KOPT-K1 (cell line): ENCODE results near the gene IGFBP1.
"Not testable (repeated sequence)": the region's sequence is repeated elsewhere in the genome, so short reads cannot be mapped to it uniquely, and the experiment has no call there.

Source experiments
- H3K27ac ChIP-seq: fragments of 200-600 bp; sonication (generic); 2 replicates; pipeline ENCODE4 v1.5.1; 2016; ENCODE audit warnings: antibody characterized with exemption, mild to moderate bottlenecking, low read depth, low read length; ENCODE audit not compliant: poor library complexity, severe bottlenecking
- H3K36me3 ChIP-seq: fragments of 200-600 bp; sonication (generic); 2 replicates; pipeline ENCODE4 v1.5.1; 2017; ENCODE audit warnings: antibody characterized with exemption, mild to moderate bottlenecking, low read length, moderate library complexity; ENCODE audit not compliant: insufficient read depth
- H3K9me3 ChIP-seq: fragments of 200-600 bp; sonication (generic); 2 replicates; pipeline ENCODE4 v1.5.1; 2017; ENCODE audit warnings: antibody characterized with exemption, low read length, mild to moderate bottlenecking; ENCODE audit not compliant: insufficient read depth, poor library complexity, severe bottlenecking

IGFBP1 gene

DNA sequence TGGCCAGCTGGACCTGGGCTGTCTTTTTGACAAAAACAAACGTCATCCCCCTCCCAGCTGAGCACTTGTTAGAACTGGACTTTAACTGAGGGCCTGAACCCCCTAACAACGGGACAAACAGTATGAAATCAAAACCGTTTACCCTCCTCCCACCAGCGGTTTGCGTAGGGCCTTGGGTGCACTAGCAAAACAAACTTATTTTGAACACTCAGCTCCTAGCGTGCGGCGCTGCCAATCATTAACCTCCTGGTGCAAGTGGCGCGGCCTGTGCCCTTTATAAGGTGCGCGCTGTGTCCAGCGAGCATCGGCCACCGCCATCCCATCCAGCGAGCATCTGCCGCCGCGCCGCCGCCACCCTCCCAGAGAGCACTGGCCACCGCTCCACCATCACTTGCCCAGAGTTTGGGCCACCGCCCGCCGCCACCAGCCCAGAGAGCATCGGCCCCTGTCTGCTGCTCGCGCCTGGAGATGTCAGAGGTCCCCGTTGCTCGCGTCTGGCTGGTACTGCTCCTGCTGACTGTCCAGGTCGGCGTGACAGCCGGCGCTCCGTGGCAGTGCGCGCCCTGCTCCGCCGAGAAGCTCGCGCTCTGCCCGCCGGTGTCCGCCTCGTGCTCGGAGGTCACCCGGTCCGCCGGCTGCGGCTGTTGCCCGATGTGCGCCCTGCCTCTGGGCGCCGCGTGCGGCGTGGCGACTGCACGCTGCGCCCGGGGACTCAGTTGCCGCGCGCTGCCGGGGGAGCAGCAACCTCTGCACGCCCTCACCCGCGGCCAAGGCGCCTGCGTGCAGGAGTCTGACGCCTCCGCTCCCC is at the start of gene IGFBP1:
Gene IGFBP1 (plus strand): TSS at position 304 of the 808 bp plus-strand sequence. CDS start 165 bp downstream, at position 469.
- Histone ChIP-seq H3K9me3 (no peaks in the 10 kb centered on the region), H3K36me3 (no peaks in the 10 kb centered on the region), H3K27ac (no peak within 1 kb of the TSS)

DNA sequence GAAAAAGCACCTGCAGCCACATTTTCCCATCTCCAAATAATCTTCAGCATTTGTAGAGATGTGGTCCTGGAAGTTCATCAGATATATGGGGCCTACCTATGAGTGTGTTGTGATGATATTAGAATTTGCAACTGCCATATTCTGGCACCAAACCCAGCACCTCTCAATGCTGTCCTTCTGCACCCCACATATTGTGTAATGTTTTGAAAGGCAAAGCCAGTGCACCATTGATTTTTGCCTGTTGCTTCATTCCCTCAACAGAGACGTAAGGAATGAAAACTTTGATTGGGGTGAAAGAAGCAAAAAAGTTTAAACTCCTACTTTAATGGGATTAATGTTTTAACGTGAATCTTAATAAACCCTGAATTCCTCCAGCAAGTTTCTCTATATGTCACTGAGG is 49.4 kb upstream of the IGFBP1 start:
- not testable (repeated sequence) for H3K9me3 ChIP-seq, H3K36me3 ChIP-seq, H3K27ac ChIP-seq

DNA sequence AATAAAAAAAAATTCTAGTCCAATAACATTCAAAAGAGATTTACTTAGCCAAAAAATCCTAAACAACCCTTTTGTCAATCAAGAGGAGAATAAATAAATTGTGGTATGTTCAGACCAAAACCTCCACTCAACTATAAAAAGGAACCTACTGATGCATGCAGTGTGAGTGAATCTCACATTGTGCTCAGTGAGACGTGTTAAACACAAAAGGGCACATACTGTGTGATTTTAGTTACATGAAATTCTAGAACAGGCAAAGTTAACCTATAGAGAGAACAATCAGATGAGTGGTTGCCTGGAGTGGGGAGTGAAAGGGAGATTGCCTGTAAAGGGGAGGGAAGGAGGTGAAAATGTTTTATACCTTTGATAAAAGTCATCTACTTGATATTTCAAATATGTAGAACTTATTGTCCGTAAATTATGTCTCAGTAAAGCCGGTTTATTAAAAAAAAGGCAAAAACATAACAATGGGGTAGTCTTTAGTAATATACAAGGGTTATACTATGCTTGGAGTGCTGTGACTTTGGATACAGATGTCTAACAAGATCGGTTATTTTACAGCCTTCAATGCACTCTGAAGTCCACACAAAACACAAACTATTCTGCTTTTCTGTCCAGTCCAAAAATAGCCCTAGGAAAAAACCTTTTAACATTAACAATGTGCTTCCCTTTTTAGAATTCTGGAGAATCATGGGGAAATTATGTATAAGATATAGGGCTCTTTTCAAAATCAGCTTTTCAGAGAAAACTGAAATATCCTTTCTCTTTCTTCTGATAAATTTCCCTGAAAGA is 46.2 kb upstream of the IGFBP1 start:
- H3K36me3 ChIP-seq, H3K27ac ChIP-seq, H3K9me3 ChIP-seq: not testable (repeated sequence)

DNA sequence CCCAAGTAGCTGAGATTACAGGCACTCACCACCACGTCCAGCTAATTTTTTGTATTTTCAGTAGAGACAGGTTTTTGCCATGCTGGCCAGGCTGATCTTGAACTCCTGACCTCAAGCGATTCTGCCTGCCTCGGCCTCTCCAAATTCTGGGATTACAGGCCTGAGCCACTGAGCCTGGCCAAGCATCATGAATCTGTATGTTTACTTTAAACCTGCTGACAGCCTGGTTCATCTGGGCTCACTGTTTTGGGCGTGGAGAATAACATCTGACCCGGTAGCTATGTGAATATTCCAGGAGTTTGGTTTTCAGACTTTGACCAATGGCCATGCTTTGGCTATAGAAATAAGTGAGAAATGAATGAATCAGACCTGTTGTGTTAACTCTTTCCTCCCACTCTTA is 41.8 kb upstream of the IGFBP1 start:
- not testable (repeated sequence) for H3K9me3 ChIP-seq, H3K36me3 ChIP-seq, H3K27ac ChIP-seq

DNA sequence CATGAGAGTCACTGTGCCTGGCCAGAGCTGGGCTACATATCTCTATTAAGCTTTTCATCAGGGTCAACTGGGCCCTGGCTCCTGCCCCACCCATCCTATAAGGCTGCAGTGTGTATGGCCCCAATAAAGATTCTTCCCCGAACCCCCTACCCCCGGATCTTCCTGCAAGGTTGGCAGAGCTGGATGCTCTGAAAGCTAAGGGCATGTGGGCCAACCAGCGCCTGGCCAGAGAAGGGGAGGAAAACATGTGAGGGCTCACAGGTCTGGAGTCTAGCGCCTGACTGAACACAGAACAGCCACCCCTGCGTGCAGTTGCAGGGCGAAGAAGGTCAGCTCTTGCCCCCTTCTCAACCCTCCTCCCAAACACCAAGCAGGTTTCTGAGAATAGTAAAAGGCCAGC is 39.6 kb upstream of the IGFBP1 start:
- not testable (repeated sequence) for H3K27ac ChIP-seq, H3K9me3 ChIP-seq, H3K36me3 ChIP-seq

DNA sequence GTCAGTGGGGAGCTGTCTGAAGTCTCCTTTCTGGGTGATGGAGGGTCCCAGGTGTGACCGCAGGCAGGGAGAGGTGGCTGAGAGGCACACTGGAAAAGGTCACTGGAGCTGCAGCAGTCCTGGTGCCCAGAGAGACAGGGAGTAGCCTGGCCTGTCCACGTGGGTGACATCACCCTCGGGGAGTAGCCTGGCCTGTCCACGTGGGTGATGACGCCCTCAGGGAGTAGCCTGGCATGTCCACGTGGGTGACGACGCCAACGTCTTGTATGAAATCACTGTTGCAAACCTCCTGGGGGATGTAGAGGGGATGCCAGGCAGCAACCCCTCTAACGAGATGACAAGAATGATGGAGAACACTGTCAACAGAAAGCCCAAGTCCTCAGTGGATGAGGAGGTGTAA is 35.3 kb upstream of the IGFBP1 start:
- not testable (repeated sequence) for H3K27ac ChIP-seq, H3K9me3 ChIP-seq, H3K36me3 ChIP-seq

DNA sequence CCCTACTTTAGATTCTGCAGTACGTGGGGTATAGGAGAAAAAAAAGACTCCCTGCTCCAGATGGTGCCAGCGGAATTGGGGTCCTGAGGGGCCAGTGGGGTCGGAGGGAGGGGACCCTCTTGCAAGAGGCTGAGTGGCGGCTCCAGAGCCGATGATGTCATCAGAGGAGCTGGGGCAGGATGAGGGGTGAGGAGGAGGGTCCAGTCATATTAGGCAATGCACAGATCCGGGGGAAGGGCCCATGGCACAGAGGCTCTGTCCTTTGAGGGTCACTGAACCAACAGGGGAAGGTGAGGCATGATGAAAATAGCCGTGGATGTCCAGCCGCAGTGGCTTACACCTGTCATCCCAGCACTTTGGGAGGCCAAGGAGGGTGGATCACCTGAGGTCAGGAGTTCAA is 34.8 kb upstream of the IGFBP1 start:
- H3K27ac ChIP-seq, H3K36me3 ChIP-seq, H3K9me3 ChIP-seq: not testable (repeated sequence)

DNA sequence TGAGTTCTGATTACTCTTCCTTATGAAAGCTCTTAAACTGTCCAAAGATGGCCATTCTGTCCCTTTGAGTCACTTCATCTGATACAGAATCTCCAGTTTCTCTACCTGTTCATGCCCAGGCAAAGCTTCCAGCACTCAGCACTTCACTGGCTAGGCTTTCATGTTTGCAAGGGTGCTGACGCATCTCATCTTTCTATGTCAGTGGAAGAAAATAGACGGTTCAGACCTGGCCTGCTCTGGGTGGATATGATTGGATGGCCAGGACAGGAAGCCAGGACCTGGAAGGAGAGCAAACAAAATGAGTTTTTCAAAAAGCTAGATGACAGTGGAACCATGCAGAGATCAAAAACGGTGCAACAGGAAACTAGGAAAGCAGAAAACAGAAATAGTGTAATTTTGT is 32.6 kb upstream of the IGFBP1 start:
- H3K9me3 ChIP-seq, H3K36me3 ChIP-seq, H3K27ac ChIP-seq: not testable (repeated sequence)

DNA sequence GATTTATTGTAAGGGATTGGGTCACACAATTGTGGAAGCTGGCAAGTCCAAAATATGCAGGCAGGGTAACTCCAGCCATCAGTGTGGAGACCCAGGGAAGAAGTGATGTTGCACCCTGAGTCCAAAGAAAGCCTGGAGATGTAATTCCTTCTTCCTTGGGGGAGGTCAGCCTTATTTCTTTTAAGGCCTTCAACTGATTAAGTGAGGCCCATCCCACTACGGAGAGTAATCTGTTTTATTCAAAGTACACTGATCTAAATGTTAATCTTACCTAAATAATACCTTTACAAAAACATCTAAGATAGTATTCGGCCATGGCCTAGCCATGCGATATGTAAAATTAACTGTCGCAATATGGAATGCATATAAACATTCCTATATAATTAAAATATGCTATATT is 31.4 kb upstream of the IGFBP1 start:
- not testable (repeated sequence) for H3K36me3 ChIP-seq, H3K27ac ChIP-seq, H3K9me3 ChIP-seq

DNA sequence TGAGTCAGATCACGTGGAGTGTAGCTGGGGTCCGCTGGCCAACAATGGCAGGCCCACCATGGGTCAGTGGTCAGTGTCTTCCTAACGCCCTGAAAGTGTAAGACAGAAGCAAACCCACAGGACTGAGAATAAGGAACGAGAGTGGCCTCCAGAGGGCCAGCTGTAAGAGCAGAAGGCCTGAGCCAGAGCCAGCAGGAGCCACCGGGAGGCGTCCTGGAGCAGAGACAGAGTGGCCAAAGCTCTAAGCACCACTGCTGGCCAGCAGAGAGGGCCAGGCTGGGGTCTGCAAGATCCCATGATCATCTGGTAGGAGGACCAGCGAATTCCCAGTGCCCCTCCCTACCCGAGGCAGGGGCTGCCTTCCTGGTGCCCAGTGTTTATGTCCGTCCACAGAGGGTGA is 24.6 kb upstream of the IGFBP1 start:
- H3K9me3 ChIP-seq = no peaks in the 10 kb centered on the region
- no peak overlapping the region for H3K27ac ChIP-seq
- H3K36me3 ChIP-seq = no peaks in the 10 kb centered on the region

DNA sequence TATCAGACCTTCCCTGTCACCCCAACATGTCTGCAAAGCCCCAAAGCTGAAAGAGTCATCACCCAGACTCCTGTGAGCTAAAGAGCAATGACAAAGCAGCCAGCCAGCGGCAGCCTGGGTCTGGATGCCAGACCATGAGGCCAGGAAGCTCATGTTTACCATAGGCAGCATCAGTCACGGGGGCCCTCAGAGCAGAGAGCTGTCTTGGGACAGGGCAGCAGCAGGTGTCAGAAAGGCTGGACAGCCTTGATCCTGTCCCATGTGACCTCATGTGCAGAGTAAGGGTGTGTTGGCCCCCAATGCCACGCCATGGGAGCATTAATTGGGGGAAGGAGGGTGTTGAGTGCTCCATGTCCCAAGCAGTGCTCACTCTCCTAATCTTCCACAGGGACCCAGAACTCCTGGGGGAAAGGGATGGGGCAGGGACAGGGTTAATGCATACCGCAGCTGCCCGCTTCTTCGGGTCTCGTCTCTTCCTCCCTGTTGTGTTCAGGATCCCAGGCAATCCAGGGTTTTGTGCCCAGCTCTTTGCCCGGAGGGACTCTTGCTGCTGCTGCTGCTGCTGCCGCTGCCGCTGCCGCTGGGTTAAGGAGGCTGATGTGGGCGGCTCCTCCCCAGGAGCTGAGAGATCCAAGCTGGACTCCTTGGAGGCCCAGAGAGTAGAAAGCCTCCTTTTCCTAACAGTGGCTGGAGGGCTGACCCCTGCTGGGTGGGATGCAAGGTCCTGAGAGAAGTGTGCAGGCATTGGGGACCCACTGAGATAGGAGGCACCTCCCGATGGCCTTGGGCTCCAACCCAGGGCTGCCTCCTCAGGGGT is 22.5 kb upstream of the IGFBP1 start:
- H3K36me3 ChIP-seq = no peaks in the 10 kb centered on the region
- H3K9me3 ChIP-seq = no peaks in the 10 kb centered on the region
- H3K27ac ChIP-seq = no peak overlapping the region

DNA sequence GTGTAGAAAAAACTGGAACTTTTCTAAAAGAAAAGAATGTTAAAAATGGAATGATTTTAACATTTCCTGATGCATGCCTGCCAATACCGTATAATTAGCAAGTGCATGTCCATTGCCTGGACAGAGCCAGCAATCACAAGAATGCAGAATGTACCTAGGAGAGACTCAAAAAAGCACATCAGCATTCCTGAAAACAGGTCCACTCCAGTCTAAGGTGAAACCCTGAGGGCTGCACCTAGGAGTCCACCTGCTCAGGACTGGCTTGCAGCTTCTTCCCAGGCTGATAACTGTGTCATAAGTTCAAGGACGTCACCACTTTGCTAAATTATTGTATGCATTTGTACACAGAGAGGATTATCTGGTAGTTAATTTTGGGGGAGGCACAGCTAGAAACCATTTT is 20.8 kb upstream of the IGFBP1 start:
- Histone ChIP-seq H3K27ac (no peak overlapping the region), H3K36me3 (no peaks in the 10 kb centered on the region), H3K9me3 (no peaks in the 10 kb centered on the region)

DNA sequence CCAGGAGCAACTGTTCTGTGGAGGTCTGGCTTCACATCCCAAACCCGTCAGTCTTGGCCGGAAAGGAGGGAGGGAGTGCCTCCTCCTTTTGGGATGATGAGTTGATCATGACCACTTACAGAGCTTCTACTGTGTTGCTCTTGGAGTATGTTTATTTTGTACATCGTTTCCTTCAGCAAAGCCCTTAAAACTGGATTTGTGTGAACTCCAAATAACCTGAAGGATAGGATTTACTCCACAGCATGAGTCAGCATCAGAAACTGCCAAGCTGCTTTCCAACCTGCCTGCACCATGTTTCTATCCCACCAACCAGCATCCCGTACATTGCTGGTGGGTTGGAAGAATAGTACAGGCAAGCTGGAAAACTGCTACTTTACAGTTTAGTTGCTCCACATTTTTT is 18.9 kb upstream of the IGFBP1 start:
- Histone ChIP-seq H3K9me3 (no peaks in the 10 kb centered on the region), H3K36me3 (no peaks in the 10 kb centered on the region), H3K27ac (no peak overlapping the region)

DNA sequence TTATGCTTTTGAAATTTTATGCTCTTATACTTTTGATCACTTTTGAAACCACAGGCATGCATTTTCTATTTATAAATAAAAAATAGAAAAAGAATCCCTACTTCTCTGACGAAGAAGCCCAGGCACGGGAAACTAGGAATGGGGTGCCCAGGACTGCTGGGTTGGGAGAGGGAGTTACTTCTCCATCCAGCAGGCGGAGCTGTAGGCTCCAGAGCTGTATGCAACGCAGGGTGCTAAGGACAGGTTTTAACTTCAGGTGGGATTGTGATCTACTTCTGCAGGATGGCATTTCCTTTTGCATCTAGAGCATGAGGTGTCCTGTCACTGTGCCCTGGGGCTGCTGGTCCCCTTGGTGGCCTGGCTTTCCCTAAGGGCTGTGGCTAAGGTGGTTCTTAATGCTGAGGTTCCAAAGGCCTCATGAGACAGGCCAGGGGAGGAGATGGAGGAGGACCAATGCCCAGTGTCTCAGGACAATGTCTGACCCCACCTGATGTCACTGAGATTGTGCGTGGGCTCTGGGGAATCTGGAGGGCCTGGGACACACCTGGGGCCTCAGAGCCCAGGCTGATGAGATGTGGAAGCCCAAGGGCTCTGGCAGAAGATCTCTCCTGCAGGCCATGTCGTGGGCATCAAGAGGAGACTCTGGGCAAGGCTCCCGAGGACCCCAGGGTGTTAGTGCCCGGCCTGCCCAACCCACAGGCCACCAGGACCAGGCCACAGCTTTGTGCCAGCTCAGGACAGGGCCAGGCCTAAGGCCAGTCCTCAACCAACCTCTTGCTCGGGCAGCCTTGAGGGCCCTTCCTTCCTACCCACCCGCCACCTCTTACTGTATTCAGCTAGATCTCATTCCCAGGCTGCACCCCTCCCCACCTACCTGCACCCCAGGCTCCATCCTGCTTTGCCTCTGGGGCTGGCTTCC is 15.9 kb upstream of the IGFBP1 start:
- Histone ChIP-seq H3K36me3 (no peaks in the 10 kb centered on the region), H3K27ac (no peak overlapping the region), H3K9me3 (no peaks in the 10 kb centered on the region)
